ENCODE results near the gene DTNB.
"Not testable (repeated sequence)": the region's sequence is repeated elsewhere in the genome, so short reads cannot be mapped to it uniquely, and the experiment has no call there.

Gene DTNB

DNA sequence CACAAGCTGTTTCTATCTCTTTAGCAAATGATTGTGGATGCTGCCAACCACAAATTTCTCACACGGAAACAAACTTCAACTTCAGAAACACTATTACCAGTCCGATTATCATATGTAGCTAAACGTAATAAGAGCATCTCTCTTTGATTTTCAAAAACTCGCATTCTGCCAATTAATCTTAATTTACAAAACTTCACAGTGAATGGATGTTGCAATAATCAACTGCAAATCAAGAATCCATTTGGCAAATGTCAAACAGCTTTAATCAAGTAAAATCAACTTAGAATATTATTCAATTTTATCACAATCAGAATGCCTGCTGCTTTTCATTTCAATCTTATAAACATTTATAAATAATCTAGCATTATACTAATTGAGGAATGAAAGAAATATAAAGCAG is 54.2 kb downstream of the DTNB start:
- no peak for DNase-seq

- peak; percentile 10 for DNase-seq
These were observed 54.7 kb downstream of the DTNB start for GRCh38 chr2:25618676-25619075.

GRCh38 chr2:25617948-25618646 is 55.3 kb downstream of the DTNB start:
- no peak for DNase-seq

DNA sequence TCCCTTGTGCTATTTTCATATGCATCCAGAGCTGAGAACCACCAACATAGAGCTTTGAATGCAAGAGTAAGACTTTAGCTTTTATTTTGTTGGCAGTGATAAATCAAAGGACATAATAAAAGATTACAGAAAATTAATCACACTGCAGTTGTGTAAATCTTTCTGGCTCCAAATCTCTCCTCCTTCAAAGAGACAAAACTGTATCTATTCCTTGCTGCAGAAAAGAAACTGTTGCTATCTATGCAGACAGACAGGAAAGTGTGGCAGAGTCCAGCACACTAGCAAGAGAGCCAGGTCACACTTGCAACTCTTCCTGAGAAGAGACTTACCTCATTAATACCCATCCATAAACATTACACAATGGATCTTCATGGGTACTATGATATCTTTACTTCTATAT is 57.5 kb downstream of the DTNB start:
- DNase-seq = no peak

DNA sequence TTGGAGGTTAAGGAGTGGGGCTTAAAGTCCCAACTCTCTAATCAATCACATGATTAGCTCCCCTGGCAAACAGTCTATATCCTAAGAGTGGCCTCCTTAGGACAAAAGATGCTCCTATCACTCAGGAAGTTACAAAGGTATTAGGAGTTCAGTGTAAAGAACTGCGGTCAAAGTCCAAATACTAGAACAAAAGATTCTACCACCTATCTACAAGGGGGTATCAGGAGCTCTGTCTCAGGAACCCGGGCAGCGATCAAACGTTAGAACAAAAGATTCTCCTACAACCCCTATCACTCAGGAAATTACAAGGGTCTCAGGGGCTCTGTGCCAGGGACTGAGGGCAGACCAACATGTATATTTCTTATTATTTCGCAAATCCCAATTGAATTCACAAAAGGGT is 58.0 kb downstream of the DTNB start:
- no peak for DNase-seq

GRCh38 chr2:25614711-25615110 is 58.7 kb downstream of the DTNB start:
- DNase-seq = no peak

DNA sequence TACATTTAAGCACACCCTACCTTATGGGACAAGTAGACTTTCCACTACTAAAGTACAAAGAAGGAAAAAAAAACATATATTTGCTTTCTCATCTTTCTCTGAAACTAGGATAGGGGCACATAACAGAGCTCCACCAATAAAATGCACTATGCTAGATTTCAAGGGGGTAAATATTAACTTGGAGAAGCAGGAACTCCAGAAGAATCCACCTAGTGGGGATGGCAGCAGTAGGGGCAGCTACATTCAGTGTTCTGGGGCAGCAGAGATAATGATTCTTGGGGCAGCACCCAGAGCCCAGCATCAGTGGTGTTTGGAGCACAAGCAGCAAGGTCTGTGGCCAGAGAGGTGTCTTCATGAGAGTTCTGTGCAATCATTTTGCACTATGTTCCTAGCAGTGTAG is 64.7 kb downstream of the DTNB start:
- DNase-seq = no peak

GRCh38 chr2:25606892-25607291 is 66.5 kb downstream of the DTNB start:
- no peak for DNase-seq

GRCh38 chr2:25602333-25602723 is 71.0 kb downstream of the DTNB start:
- DNase-seq = no peak

GRCh38 chr2:25601711-25602332 is 71.6 kb downstream of the DTNB start:
- DNase-seq = not testable (repeated sequence)

- DNase-seq = no peak
These were observed 74.5 kb downstream of the DTNB start for GRCh38 chr2:25598911-25599310.

- DNase-seq = no peak
These were observed 75.0 kb downstream of the DTNB start for GRCh38 chr2:25598332-25598731.

GRCh38 chr2:25597881-25598280 is 75.5 kb downstream of the DTNB start:
- DNase-seq = no peak

GRCh38 chr2:25596516-25597244 is 76.7 kb downstream of the DTNB start:
- no peak for DNase-seq

DNA sequence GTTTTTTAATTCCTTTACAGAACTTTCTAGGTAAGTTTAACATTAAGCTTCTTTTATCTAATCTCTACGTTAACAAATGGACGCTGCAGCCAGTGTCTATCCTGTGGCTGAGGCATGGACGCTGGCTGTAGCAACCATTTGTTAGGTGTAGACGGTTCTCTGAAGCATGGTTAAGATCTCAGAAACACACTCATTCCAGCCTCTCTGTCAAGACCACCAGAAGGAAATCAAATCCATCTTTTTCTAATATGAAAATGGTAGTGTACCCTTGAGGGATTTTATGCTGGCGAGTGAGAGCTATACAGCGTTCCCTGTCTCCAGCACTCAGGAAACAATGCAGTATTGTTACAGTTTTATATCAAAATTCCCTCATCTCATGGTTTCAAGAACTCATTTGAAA is 78.0 kb downstream of the DTNB start:
- DNase-seq = no peak

GRCh38 chr2:25594991-25595390 is 78.4 kb downstream of the DTNB start:
- DNase-seq = no peak

- DNase-seq = no peak
These were observed 80.5 kb downstream of the DTNB start for GRCh38 chr2:25592766-25593292.

GRCh38 chr2:25590921-25591505 is 82.4 kb downstream of the DTNB start:
- no peak for DNase-seq

DNA sequence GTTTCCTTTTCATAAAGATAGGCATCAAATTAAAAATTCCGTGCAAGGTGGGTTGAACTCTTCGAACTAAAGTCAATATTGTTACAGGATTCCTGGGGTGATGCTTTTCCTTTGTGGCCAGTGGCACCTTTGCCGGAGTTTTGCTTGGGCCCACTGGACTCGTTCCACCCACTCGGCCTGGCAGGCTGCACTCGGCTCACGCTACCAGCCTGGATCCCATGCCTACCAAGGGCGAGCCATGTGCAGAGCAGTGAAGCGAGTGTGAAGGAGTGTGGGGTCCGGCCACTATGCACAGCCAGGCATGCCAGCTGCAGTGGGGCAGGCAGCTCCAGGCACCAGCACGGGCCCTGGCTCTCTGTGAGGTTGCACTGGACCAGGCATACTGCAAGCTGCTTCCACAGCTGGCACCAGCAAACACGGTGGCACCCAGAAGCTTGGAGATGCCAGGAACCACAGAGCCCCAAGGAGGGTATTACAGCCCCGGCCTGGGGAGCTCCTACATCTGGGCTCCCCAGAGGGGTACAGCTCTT is 83.6 kb downstream of the DTNB start:
- DNase-seq = no peak

GRCh38 chr2:25588576-25588975 is 84.8 kb downstream of the DTNB start:
- DNase-seq = no peak

DNA sequence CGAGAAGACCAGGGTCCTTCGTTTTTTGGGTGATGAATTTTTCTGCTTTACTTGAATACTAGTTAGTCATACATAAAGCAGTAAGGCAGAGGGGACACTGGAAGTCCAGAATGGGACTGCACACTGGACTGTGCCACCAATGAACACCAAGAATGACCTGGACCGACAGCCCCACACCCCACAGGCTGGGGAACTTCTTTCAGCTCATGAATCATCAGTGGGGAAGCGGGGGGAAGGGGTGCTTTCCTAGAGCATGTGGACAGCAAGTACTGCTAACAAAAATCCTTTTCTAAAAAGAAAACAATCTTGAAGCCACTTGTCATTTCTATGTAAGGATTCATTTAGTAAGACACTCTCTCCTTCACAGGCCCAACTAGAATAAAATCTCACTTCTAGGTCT is 86.0 kb downstream of the DTNB start:
- no peak for DNase-seq

GRCh38 chr2:25586726-25587144 is 86.6 kb downstream of the DTNB start:
- no peak for DNase-seq

GRCh38 chr2:25585189-25585588 is 88.2 kb downstream of the DTNB start:
- no peak for DNase-seq
